Measurements from ENCODE around the gene RHOC.
A peak's percentile ranks its signal among the peaks of the same experiment; 100 is the strongest.

Gene RHOC

GRCh38 chr1:112678605-112679004, 28.3 kb downstream of the RHOC start:
- no peak for DNase-seq (ENCODE audit: low read depth in 3 of 3)

- DNase-seq (ENCODE audit: low read depth in 3 of 3) = no peak
Measured at GRCh38 chr1:112677501-112677900, 29.4 kb downstream of the RHOC start.

- no peak for DNase-seq (ENCODE audit: low read depth in 3 of 3)
Measured at GRCh38 chr1:112676543-112676942, 30.4 kb downstream of the RHOC start.

GRCh38 chr1:112675728-112676381, 31.1 kb downstream of the RHOC start:
- DNase-seq (ENCODE audit: low read depth in 3 of 3) = no peak

- peak in 2 of 3 experiments; percentile 5 to 41 for DNase-seq (ENCODE audit: low read depth in 3 of 3)
Measured at GRCh38 chr1:112674986-112675727, 31.8 kb downstream of the RHOC start.

- peak; percentile 14 to 58 (median 18) for DNase-seq (ENCODE audit: low read depth in 3 of 3)
Measured at GRCh38 chr1:112674440-112674985, 32.4 kb downstream of the RHOC start, which contains the start of gene MOV10. TSS of gene MOV10 (plus strand) at chr1:112674659. CDS start at chr1:112674913, 254 bp downstream.

GRCh38 chr1:112673592-112674439, 33.1 kb downstream of the RHOC start:
- no peak for DNase-seq (ENCODE audit: low read depth in 3 of 3)

- DNase-seq (ENCODE audit: low read depth in 3 of 3) = no peak
Measured at GRCh38 chr1:112672842-112673241, 34.1 kb downstream of the RHOC start.

GRCh38 chr1:112672009-112672408, 34.9 kb downstream of the RHOC start:
- DNase-seq (ENCODE audit: low read depth in 3 of 3) = no peak

- no peak for DNase-seq (ENCODE audit: low read depth in 3 of 3)
Measured at GRCh38 chr1:112666946-112667345, 40.0 kb downstream of the RHOC start.

- no peak for DNase-seq (ENCODE audit: low read depth in 3 of 3)
Measured at GRCh38 chr1:112665857-112666256, 41.1 kb downstream of the RHOC start.

- no peak for DNase-seq (ENCODE audit: low read depth in 3 of 3)
Measured at GRCh38 chr1:112651205-112651604, 55.7 kb downstream of the RHOC start.
